ENCODE results near the gene TLCD3A.

- TF ChIP-seq, protein P1, sequence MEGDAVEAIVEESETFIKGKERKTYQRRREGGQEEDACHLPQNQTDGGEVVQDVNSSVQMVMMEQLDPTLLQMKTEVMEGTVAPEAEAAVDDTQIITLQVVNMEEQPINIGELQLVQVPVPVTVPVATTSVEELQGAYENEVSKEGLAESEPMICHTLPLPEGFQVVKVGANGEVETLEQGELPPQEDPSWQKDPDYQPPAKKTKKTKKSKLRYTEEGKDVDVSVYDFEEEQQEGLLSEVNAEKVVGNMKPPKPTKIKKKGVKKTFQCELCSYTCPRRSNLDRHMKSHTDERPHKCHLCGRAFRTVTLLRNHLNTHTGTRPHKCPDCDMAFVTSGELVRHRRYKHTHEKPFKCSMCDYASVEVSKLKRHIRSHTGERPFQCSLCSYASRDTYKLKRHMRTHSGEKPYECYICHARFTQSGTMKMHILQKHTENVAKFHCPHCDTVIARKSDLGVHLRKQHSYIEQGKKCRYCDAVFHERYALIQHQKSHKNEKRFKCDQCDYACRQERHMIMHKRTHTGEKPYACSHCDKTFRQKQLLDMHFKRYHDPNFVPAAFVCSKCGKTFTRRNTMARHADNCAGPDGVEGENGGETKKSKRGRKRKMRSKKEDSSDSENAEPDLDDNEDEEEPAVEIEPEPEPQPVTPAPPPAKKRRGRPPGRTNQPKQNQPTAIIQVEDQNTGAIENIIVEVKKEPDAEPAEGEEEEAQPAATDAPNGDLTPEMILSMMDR (IDR thresholded peaks at IDR 0.05): no peak
- no peak for TF ChIP-seq EZH2 (IDR thresholded peaks at IDR 0.05; ENCODE audit: borderline replicate concordance, insufficient read depth, low read depth, low read length, poor library complexity, severe bottlenecking)
These were observed 8.0 kb downstream of the TLCD3A start for GRCh38 chr17:740240-741017.

Data from B cell (primary cell).